H1 (cell line): ENCODE measurements around the gene SAT2. TPM values are rescaled to one million over a fixed set of nuclear protein-coding genes. Genes with fewer than 3 reads are reported as not detected.

Experiments used
- ASH2L ChIP-seq: fragments of 200-600, 300-600 bp; sonication (generic); IDR thresholded peaks from one replicate; pipeline ENCODE4 v1.7.1; 2017; ENCODE audit warnings: low read length
- BCL11A ChIP-seq, 2 experiments: IDR thresholded peaks; one replicate each; pipeline ENCODE4 v1.6.1; 2011; ENCODE audit warnings: low read depth in 2 of 2, low read length in 2 of 2, mild to moderate bottlenecking in 2 of 2
- CBX5 ChIP-seq: fragments of 300-800, 300-1000 bp; sonication (generic); IDR thresholded peaks from 2 replicates; pipeline ENCODE4 v1.7.1; 2016; ENCODE audit warnings: antibody characterized with exemption, low read length, low read depth
- EGR1 ChIP-seq: IDR thresholded peaks from 2 replicates; pipeline ENCODE4 v1.6.1; 2011; ENCODE audit warnings: low read depth, low read length, borderline replicate concordance
- EP300 ChIP-seq, 2 experiments: IDR thresholded peaks; 1 replicate in 1 of 2; 2 replicates in 1 of 2; pipeline ENCODE4 v1.6.1; 2011 to 2012; ENCODE audit warnings: low read depth in 2 of 2, low read length in 2 of 2, mild to moderate bottlenecking in 2 of 2, borderline replicate concordance in 1 of 2, inconsistent platforms in 1 of 2, moderate library complexity in 1 of 2
- EZH2 ChIP-seq: fragments of 200-600 bp; sonication (generic); IDR thresholded peaks from 2 replicates; pipeline ENCODE4 v1.7.1; 2012; ENCODE audit warnings: low read depth, mild to moderate bottlenecking, moderate library complexity, low read length, inconsistent platforms; ENCODE audit not compliant: severe bottlenecking
- GTF2F1 ChIP-seq: IDR thresholded peaks from 2 replicates; pipeline ENCODE4 v1.6.1; 2012; ENCODE audit warnings: low read depth, low read length, improper control_type of control experiment, borderline replicate concordance
- HDAC2 ChIP-seq, 2 experiments: fragments of 300-600 bp in 1 of 2; sonication (generic) in 1 of 2; IDR thresholded peaks; 2 replicates each; pipeline ENCODE4 v1.6.1; 2011 to 2012; ENCODE audit warnings: low read depth in 2 of 2, low read length in 2 of 2, mild to moderate bottlenecking in 2 of 2, moderate library complexity in 2 of 2, borderline replicate concordance in 1 of 2, inconsistent platforms in 1 of 2
- NANOG ChIP-seq: IDR thresholded peaks from 2 replicates; pipeline ENCODE4 v1.6.1; 2011; ENCODE audit warnings: low read length, low read depth, mild to moderate bottlenecking, inconsistent platforms; ENCODE audit not compliant: insufficient read depth, poor library complexity, severe bottlenecking
- PHF8 ChIP-seq: fragments of 200-600 bp; sonication (generic); conservative IDR thresholded peaks from 2 replicates; pipeline ENCODE4 v1.7.1; 2012; ENCODE audit warnings: low read depth, mild to moderate bottlenecking, inconsistent platforms, low read length, moderate library complexity
- POLR2A ChIP-seq, 2 experiments: IDR thresholded peaks; 1 replicate in 1 of 2; 2 replicates in 1 of 2; pipeline ENCODE4 v1.6.1; 2011; ENCODE audit warnings: low read depth in 2 of 2, low read length in 2 of 2, mild to moderate bottlenecking in 2 of 2; ENCODE audit errors: control extremely low read depth in 1 of 2
- RAD21 ChIP-seq, 2 experiments: IDR thresholded peaks in 1 of 2; conservative IDR thresholded peaks in 1 of 2; 2 replicates each; pipeline ENCODE4 v1.6.1; 2011; ENCODE audit warnings: low read depth in 2 of 2, low read length in 2 of 2, improper control_type of control experiment in 1 of 2, inconsistent platforms in 1 of 2, mild to moderate bottlenecking in 1 of 2, moderate library complexity in 1 of 2
- SIN3A ChIP-seq, 2 experiments: IDR thresholded peaks in 1 of 2; conservative IDR thresholded peaks in 1 of 2; 2 replicates each; pipeline ENCODE4 v1.6.1; 2011 to 2012; ENCODE audit warnings: low read length in 2 of 2, improper control_type of control experiment in 1 of 2, low read depth in 1 of 2, mild to moderate bottlenecking in 1 of 2
- SIX5 ChIP-seq: IDR thresholded peaks from 2 replicates; pipeline ENCODE4 v1.6.1; 2011; ENCODE audit warnings: mild to moderate bottlenecking, low read depth, low read length
- SP4 ChIP-seq: IDR thresholded peaks from 2 replicates; pipeline ENCODE4 v1.6.1; 2012; ENCODE audit warnings: low read length, inconsistent platforms
- TAF7 ChIP-seq: optimal IDR thresholded peaks from 2 replicates; pipeline ENCODE3; 2011; ENCODE audit warnings: low read depth, mild to moderate bottlenecking, inconsistent platforms, low read length, moderate library complexity, borderline replicate concordance
- TCF12 ChIP-seq: IDR thresholded peaks from 2 replicates; pipeline ENCODE4 v1.6.1; 2011; ENCODE audit warnings: low read depth, mild to moderate bottlenecking, low read length
- TEAD4 ChIP-seq: IDR thresholded peaks from 2 replicates; pipeline ENCODE4 v1.6.1; 2012; ENCODE audit warnings: low read depth, low read length, inconsistent platforms, mixed read lengths
- polyA plus RNA-seq, 7 experiments: library from polyadenylated mRNA; depleted of rRNA in 3 of 7; stranded (reverse) in 5 of 7; unstranded in 2 of 7; fragments of >200 nt in 5 of 7; fragments of 200-250 nt in 2 of 7; gene quantifications; 1 replicate in 5 of 7; 2 replicates in 1 of 7; 4 replicates in 1 of 7; pipeline versions ENCODE4 v1.2.1 to v1.2.3, GENCODE V29; 2011 to 2013; ENCODE audit warnings: missing spikeins in 2 of 7, mixed read lengths in 2 of 7
- total RNA-seq: library from RNA; stranded (reverse); fragmentation: NEBNext Ultra II Directional; extraction: Animal tissue kit (Norgen Biotek cat#: 25700); gene quantifications from 2 replicates; pipeline ENCODE4 v1.2.1, GENCODE V29; 2021
- TF ChIP-seq, protein P1 (sequence below), 3 experiments: IDR thresholded peaks; 1 replicate in 2 of 3; 2 replicates in 1 of 3; pipeline versions ENCODE4 v1.5.1 to v1.6.1; 2011; ENCODE audit warnings: low read length in 3 of 3, mild to moderate bottlenecking in 3 of 3, inconsistent platforms in 2 of 3, low read depth in 1 of 3, moderate library complexity in 1 of 3; ENCODE audit not compliant: insufficient read depth in 1 of 3; ENCODE audit errors: control extremely low read depth in 1 of 3

SAT2 gene
- total and polyA plus RNA-seq, 2 of the 8 experiments (the other 6 are each of a cell fraction or from before 2014, with no cell fraction given): 36.4 to 72.3 TPM

DNA sequence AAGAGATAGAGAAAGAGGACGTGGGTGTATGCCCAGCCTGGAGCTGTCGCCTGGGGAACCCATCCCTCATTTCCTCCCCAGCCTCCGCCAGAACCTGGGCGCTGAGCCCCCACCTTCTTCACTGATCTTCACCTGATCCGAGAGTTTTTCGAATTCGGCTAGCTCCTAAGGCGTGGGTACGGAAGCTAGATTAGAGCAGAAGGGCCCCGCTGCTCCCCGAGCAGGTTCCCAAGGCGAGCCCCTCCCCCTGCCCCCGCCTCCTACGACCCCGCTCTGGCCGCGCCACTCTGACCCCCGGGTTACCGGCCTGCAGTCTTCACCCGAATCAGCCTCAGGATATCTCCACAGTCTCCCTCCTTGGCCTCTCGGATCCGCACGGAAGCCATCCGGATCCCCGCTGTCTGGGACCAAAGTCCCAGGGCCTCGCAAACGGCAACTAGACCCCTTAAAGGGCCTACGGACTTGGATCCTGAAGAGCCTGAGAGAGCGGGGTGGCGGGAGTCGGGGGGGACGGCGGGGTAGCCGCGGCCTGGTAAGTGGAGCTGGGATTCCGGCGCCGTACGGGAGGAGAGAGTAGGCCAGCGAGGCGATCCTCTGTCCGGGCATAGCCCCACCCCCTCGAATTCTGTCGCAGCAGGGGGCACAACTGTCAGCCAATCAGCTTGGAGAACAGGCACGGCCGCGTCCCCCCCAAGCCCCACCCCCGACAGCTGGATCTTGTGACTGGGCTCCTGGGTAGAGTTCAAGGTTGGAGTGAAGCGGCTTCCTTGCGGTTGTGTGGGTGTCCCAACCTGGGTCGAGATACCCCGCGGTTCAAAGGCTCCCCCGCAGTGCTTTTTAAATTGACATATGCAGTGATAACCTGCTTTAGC lies at the start of gene SAT2 (continued):
- no peak for TF ChIP-seq NANOG
- TF ChIP-seq BCL11A (IDR thresholded peaks at IDR 0.05; ENCODE audit: low read depth in 2 of 2, low read length in 2 of 2): no peak
- peak in 1 of 2 experiments; percentile 75; a peak in 2 of 3 replicates for TF ChIP-seq POLR2A (IDR thresholded peaks at IDR 0.05; ENCODE audit: control extremely low read depth in 1 of 2, low read depth in 2 of 2, low read length in 2 of 2)
- peak; percentile 50; the same call in 1 of the 2 replicates for TF ChIP-seq EGR1
- TF ChIP-seq CBX5: no peak
- no peak for TF ChIP-seq GTF2F1
- TF ChIP-seq TAF7: peak; percentile 82
- no peak for TF ChIP-seq SP4
- peak in 1 of 2 experiments; percentile 6; a peak in 1 of 4 replicates for TF ChIP-seq HDAC2 (IDR thresholded peaks at IDR 0.05; ENCODE audit: borderline replicate concordance in 1 of 2, low read depth in 2 of 2, low read length in 2 of 2)
- no peak for TF ChIP-seq EZH2
- peak; percentile 72 for TF ChIP-seq PHF8
- peak in 1 of 2 experiments; percentile 77; a peak in 1 of 3 replicates for TF ChIP-seq EP300 (IDR thresholded peaks at IDR 0.05; ENCODE audit: borderline replicate concordance in 1 of 2, low read depth in 2 of 2, low read length in 2 of 2)
- TF ChIP-seq TEAD4: peak; percentile 82
- TF ChIP-seq, protein P1, sequence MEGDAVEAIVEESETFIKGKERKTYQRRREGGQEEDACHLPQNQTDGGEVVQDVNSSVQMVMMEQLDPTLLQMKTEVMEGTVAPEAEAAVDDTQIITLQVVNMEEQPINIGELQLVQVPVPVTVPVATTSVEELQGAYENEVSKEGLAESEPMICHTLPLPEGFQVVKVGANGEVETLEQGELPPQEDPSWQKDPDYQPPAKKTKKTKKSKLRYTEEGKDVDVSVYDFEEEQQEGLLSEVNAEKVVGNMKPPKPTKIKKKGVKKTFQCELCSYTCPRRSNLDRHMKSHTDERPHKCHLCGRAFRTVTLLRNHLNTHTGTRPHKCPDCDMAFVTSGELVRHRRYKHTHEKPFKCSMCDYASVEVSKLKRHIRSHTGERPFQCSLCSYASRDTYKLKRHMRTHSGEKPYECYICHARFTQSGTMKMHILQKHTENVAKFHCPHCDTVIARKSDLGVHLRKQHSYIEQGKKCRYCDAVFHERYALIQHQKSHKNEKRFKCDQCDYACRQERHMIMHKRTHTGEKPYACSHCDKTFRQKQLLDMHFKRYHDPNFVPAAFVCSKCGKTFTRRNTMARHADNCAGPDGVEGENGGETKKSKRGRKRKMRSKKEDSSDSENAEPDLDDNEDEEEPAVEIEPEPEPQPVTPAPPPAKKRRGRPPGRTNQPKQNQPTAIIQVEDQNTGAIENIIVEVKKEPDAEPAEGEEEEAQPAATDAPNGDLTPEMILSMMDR (IDR thresholded peaks at IDR 0.05; ENCODE audit: control extremely low read depth in 1 of 3, insufficient read depth in 1 of 3, low read depth in 1 of 3, low read length in 3 of 3): no peak
- TF ChIP-seq ASH2L: peak; percentile 72
- 0 out of 4 replicates have a peak, but pooled peaks have one; percentile 38 to 52 for TF ChIP-seq SIN3A (conservative IDR thresholded peaks at IDR 0.05 in 1 of 2, IDR thresholded peaks at IDR 0.05 in 1 of 2; ENCODE audit: low read depth in 1 of 2, low read length in 2 of 2)
- TF ChIP-seq RAD21 (IDR thresholded peaks at IDR 0.05 in 1 of 2, conservative IDR thresholded peaks at IDR 0.05 in 1 of 2; ENCODE audit: low read depth in 2 of 2, low read length in 2 of 2): no peak
- no peak for TF ChIP-seq SIX5
- 0 out of 2 replicates have a peak, but pooled peaks have one; percentile 22 for TF ChIP-seq TCF12
